Measurements from ENCODE around the gene ANO9.
"Not testable (repeated sequence)": the region's sequence is repeated elsewhere in the genome, so short reads cannot be mapped to it uniquely, and the experiment has no call there.

Gene ANO9

DNA sequence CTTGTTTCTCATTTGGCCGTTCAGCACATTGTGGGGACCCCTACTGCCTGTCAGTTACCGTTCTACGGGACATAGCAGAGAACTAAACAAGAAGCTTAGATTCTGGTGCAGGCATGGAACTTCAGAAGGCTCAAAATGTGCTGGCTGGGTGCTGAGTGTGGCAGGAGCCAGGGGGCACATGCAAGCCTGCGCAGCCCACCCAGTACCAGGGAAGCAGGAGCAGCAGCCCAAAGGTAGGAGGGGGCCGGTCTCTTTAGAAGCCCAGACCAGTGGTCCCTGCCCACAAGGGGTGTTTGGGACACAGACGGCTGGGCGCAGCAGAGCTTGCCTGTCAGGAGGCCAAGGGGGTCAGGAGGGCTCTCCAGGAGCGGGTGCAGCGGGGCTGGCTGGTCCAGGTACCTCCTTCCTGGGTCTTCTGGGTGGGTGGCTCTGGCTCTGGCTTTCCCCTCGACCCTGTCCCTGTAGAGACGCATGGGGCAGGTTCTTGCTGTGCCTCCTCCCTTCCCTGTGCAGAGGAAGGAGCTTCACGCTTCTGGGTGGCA lies 10.5 kb upstream of the ANO9 start:
- DNase-seq (ENCODE audit: low read depth in 2 of 2) = no peak

DNA sequence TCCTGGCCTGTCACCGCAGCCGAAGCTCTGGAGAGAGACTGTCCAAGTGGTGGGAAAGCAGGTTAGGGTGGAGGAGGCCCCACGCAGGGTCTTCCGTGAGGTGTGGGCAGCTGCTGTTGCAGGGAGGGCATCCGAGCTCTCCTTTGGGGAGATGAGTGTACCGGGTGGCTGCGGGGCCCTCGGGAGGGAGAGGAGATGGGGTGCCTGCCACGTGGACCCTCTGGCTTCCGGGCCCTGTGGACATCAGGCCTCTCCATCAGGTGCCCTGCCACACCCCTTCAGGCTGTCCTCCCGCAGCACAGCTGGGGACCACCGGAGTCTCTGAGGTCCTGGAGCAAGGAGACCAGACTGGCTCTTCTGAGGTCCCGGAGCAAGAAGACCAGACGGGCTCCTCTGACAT lies 9.9 kb upstream of the ANO9 start:
- no peak for DNase-seq (ENCODE audit: low read depth in 2 of 2)

DNA sequence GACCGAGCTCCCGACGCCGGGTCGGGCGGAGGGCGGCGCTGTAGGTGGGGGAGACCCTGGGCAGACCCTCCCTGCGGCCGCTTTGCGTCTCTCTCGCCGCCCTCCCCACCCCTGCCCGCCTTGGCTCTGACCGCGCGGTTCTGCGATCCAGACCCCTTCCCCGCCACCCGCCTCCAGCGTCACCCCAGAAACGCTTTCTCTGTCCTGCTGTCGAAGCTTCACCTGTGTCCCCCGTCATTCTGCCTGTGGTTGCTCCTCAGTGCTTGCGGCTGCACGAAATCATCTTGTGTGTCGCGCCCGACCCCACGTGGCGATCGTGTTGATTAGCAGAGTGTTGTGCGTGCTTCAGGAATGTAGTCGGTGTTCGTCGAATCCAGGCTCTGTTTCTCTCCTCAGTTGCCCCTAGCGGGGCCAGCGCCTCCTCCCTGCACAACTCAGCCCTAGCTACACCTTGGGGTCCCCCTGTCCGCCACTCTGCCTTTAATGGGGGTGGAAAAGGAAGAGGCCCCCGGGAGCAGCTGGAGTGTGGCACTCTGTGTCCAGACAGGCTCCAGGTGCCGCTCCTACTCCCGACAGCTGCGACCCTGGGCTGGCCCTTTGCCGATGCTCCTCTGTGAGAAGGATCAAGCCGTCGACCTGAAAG lies 9.1 kb upstream of the ANO9 start:
- peak; percentile 48 to 56 for DNase-seq (ENCODE audit: low read depth in 2 of 2)

DNA sequence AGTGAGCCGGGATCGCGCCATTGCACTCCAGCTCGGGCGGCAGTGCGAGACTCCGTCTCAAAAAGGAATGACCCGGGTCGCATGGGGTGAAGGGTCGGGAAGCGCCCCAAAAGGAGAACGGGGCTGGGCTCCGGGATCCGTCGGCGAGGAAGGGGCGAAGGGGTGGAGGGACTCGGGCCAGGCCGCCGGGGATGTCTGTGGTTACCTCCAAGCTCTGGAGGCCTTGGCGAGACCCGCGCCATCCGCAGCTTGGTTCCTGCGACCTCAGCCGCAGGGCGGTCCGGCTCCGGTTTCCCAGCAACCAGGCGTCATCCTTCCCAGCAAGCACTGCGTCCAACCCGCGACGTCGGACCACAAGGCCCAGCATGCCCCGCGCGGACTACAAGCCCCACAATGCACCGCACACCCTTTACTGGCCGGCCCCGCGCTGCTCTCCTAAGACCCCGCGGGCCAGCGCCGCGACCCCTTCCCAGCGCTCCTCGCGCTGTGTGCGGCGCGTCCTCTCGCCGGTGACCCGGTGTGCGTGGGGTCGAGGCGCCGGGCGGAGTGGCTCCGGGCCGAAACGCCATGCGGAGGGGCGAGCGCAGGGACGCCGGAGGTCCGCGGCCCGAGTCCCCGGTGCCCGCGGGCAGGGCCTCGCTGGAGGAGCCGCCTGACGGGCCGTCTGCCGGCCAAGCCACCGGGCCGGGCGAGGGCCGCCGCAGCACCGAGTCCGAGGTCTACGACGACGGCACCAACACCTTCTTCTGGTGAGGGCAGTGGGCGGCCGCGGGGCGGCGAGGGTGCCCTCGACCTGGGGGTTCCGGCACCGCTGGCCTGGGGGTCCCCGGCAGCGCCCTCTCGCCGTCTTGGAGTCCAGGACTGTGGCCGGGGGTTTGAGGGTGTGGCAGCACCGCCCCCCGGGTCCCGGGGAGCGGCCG lies 8.3 kb upstream of the ANO9 start, which contains the start of gene PTDSS2:
PTDSS2 (plus strand) TSS at position 391 of the 920 bp plus-strand sequence; CDS start at position 568, 177 bp downstream.
- DNase-seq (ENCODE audit: low read depth in 2 of 2) = peak; percentile 92 to 95

DNA sequence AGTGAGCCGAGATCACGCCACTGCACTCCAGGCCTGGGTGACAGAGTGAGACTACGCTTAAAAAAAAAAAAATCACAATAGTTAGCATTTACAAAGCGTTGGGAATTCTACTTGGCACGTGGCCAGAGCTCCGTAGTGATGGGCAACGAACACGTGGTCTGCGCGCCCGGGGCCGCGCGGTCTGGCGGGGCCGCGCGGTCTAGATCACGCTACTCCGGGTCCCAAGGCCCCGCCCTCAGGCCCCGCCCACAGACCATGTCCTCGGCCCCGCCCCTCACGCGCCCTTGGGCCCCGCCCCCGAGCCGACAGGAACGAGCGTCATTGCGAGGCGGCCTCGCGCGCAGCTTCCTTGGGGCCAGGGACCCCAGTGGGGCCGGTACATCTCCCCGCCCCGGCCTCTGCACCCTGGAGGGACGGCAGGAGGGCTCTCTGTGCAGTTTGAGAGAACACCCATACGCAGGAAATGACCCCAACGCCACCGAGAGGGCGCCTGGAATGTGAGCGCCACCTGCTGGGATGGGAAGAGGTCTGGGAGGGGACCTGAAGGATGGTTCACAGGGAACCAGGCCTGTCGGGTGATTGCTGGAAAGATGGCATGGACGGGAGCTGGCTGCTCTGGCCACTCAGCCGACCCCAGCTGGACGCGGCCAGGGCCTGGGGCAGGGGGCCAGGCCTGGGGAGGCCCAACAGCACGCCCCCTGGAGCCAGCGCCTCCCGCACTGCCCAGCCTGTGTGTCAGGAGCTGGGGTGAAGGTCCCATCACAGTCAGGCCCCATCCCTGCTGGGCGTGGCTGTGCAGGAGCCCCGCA lies 6.3 kb upstream of the ANO9 start:
- DNase-seq (ENCODE audit: low read depth in 2 of 2) = peak; percentile 98 to 99

DNA sequence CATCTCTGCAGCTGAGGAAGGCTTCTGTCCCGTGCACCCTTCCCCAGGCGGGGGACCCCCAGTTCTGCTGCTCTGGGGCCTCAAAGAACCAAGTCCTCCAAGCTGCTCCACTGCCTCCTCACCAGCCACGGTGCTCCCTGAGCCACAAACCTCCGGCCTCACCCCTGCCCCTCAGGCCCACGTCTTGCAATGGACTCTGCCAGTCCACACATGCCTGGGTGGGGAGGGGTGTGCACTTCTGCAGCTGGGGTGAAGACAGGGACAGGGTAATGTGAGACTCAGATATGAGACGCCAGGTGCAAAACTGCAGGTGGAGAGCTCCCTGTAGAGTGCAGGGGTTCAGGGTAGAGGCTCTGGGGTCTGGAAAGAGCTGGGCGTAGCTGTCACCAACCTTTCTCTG lies 5.1 kb upstream of the ANO9 start:
- no peak for DNase-seq (ENCODE audit: low read depth in 2 of 2)

DNA sequence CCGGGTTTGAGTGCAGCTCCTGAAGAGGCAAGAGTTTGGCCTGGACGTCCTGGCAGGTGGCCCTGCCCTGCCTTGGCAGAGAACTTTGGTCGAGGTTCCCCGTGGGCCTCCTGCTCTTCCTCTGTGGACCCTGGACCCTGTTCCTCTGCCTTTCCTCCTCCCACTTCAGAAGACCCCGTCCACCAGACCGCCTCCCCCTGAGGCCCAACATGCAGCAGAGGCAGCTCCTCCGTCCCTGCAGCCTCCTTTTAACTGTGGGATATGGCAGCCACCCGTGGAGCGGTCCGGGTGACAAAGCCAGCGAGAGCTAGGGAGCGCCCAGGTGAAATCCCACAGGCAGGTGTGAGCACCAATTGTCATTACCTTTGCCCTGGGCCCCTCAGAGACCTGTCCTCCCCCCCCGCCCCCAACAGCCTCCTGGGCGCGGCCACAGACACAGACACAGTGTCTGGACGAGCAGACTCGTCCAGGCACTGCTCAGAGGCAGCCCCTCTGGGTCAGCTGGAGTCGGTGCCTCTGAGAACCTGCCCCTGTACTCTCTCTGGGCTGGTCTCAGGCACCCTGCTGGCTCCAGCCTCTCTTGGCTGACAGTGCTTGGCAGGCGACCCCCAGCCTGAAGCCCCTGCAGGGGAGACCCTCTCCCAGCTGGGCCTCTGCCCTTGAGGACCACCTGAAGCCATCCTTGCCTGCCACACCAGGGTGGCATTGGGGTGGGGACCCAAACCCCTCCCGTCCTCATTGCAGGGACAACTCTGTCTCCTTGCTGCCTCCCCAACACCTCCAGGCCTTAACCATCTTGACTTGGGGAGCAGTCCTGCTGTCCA lies 4.2 kb upstream of the ANO9 start:
- DNase-seq (ENCODE audit: low read depth in 2 of 2) = no peak

DNA sequence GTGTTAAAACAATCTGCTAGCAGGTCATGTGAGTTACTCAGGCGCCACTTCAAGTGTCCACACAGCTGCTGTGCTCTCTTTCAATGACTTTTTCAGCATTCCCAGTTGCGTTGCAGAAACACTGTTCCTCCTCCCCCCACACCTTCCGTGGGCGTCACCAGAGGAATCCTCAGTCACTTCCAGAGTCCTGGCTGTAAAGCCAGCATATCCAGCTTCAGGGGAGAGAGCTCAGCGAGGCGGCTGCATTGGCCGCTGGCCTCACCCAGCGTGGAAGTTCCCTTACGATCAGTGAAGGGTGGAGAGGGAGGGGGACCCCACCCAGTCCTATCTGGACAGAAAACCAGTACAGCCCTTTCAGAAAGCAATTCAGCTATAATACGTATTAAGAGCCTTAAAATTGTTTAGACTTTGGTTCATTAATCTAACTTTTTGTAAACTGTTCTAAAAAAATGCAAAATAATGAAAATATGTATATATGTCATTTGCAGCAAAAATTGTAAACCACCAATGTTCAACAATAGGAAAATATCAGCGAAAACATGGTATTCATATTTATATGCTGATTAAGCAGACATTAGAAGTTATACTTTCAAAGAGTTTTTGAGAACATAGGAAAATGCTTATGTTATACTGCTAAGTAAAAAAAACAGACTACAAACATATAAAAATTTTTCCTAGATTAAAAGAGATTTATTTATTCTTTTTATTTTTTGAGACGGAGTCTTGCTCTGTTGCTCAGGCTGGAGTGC lies 2.8 kb upstream of the ANO9 start:
- DNase-seq (ENCODE audit: low read depth in 2 of 2) = no peak

DNA sequence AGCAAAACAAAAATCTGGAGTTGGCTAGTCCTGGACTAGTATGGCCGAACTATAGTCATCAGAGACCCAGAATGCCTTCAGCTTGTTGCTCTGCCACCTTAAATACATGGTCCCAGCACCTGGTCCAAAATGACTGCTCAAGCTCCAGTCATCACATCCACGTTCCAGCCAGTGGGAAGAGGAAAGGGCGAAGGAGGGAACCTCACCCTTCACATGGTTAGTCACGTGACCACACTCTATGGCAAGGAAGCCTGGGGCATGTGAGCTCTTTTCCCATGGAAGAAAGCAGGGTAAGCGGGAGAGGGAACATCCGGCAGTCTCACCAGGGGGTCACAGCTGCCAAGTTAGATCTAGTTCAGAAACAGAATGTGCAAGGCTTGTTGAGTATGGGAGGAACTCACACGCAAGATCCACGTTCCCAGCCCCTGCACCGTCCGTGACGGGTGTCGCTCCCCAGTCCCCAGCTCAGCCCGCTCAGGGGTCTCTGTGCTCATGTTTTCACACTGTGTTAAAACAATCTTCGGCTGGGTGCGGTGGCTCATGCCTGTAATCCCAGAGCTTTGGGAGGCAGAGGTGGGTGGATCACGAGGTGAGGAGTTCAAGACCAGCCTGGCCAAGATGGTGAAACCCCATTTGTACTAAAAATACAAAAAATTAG lies 1.9 kb upstream of the ANO9 start:
- DNase-seq (ENCODE audit: low read depth in 2 of 2) = no peak

DNA sequence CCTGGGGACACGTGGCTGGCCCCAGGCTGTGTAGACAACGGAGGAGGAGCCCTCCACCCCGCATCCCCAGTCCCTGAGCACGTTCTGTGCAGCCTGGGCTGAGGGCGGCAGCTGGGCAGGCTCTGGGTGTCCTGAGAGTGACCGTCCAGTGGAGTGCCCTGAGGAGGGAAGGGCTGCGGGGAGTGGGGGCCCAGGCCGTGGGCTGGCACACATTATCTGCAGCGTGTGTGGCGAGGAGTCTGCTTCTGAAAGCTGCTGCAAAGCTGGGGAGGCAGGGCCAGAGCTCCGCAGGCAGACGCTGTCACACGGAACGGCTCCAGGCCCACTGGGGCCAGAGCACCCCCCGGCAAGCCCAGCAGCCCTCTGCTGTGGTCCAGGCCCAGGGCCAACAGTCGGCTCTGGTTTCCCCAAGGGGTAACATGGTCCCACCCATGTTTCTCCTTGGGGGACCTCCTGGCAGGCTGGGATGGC lies 835 bp upstream of the ANO9 start:
- DNase-seq (ENCODE audit: low read depth in 2 of 2) = no peak

DNA sequence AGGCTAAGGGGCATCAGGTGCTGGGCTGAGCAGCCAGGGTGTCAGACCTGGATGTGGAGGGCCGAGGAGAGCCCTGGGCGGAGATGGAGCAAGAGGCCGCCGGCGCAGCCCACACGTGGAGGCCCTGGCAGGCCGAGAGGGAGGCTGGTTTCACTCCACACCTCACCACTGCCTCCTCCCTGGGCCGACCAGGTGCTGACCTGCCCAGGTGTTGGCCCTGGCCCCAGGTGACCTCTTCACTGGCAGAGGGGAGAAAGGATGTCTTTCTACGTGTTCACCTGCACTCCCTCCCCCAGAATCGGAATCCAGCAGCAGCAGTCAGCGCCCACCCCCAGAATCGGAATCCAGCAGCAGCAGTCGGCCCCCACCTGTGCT lies 781 bp downstream of the ANO9 start:
- DNase-seq (ENCODE audit: low read depth in 2 of 2) = no peak

DNA sequence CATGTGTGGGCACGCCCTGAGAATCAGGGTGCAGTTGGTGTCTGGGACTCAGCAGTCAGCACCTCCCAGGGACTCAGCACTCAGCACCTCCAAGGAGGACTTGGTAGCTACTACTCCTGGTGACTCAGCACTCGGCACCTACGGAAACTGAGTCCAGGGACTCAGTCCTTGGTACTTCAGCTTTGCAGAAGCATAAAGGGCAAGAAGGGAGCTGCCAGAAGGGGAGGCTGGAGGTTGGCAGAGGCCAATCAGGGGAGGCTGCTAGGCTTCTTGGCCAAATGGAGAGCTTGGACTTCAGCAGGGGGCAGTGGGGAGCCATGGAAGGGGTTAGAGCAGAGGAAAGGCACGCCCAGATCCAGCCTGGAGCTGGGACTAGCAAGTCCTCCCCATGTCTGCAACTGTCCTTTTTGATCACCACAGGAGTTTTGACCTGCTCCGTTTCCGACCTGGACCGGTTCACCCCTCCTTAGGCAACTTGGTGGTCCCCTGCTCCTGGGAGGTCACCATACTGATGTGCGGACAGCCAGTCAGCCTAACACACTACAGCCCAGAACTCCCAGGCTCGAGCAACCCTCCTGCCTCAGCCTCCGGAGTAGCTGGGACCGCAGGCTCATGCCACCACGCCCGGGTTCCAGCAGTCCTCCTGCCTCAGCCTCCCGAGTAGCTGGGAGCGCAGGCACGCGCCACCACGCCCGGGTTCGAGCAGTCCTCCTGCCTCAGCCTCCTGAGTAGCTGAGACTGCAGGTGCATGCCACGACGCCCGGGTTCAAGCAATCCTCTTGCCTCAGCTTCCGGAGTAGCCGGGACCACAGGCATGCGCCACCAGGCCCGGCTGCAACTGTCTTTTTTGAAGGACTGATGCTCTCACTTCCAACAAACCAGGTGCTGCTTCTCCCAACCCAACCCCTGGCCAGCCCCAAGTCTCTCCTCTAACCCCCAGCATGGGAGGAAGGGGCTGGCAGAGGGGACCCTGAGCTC lies 1.5 kb downstream of the ANO9 start:
- no peak for DNase-seq (ENCODE audit: low read depth in 2 of 2)

DNA sequence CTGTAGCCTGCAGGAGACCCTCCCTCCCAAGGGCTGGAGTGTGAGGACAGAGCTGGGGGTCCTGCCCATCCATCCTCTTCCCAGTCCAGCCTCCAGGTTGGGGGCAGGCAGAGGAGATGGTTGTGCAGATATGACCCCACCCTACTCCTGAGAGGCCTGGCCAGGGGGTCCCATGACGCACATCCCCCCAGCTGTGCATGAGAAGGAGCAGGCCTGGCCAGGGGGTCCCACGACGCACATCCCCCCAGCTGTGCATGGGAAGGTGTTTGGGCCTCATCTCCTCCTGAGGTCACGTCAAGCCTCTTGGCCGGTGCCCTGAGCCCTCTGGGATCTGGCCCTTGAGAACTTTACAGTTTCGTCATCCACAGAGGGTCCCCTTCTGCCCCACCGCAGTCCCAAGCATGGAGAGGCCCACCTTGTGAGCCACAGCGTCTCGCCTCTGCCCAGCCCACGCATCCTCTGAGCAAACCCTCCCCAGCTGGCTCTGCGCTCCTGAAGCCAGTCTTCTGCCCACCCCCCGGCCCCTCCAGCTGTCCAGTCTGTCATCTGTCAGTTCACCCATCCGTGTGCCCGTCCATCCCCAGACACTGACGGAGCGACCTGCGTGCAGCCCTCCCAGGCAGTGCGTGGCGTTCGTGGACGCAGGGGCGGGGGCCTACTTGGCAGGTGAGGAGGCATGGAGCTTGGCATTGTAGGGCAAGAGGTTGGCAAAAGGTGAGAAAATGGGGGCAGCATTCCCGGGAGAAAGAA lies 2.3 kb downstream of the ANO9 start:
- no peak for DNase-seq (ENCODE audit: low read depth in 2 of 2)

DNA sequence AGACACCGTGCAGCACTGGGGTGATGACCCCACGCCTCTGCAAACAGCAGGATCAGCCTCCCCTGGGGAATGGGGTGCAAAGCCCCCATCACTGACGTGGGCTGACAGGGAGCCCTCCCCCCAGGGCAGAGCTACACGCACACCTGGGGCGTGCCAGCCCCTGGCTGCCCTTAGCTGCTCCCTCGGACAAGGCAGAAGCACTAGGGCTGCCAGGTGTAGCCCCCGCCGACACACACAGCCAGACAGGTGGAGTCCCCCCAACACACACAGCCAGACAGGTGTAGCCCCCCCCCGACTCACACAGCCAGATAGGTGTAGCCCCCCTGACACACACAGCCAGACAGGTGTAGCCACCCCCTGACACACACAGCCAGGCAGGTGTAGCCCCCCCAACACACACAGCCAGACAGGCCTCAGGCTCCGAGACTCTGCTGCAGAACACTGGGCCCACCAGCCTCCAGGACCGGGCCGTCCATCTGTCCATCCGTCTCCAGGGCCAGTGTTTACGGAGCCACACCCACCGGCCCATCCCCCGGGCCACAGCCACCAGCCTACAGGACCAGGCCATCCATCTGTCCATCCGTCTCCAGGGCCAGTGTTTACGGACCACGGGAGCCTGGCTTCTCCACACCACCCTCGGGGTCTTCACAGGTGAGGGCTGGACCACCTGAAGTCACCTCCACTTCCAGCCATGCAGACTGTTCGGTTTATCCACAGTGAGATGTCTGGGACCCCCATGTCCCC lies 3.5 kb downstream of the ANO9 start:
- DNase-seq (ENCODE audit: low read depth in 2 of 2) = no peak

DNA sequence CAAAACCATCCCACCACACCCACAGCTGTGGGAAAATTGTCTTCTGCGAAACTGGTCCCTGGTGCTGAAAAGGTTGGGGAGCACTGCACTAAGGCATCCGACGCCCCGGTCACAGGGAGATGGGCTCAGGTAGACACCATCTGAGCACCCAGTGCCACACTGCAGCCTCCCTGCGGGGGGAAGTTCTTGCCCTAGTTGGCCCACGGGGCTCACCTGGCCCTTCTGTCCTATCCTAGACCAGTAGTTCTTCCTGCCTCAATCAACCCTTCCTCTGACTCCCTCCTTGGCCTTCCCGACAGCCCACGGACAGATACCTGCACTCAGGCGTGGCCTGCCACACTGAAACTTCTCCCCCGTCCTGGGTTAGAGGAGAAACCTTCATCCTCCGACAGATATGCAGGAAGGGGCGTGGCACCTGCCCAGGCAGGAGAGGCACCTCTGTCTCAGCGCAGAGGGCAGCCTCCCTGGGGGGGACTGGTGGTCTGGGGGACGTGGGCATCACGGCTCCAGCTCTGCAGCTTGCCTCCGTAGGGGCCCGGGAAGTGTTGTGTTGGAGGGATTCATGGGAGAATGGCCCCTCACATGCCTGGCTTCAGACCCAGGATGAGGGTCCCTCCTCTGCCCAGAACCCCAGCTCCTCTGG lies 4.5 kb downstream of the ANO9 start:
- DNase-seq (ENCODE audit: low read depth in 2 of 2) = no peak

DNA sequence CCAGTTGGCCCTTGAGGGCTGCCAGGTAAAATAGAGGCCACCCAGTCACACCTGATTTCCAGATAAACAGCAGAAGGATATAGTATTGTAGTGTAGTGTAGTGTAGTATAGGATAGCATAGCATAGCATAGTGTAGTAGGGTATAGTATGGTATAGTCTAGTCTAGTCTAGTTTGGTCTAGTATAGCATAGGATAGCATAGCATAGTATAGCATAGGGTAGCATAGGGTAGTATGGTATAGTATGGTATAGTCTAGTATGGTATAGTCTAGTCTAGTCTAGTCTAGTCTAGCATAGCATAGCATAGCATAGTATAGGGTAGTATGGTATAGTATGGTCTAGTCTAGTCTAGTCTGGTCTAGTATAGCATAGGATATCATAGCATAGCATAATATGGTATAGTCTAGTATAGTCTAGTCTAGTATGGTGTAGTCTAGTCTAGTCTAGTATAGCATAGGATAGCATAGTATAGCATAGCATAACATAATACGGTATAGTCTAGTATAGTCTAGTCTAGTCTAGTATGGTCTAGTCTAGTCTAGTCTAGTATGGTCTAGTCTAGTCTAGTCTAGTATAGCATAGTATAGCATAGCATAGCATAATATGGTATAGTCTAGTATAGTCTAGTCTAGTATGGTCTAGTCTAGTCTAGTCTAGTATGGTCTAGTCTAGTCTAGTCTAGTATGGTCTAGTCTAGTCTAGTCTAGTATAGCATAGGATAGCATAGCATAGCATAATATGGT lies 6.6 kb downstream of the ANO9 start:
- not testable (repeated sequence) for DNase-seq (ENCODE audit: low read depth in 2 of 2)

All from stimulated activated CD8-positive, alpha-beta memory T cell treated with anti-CD3 and anti-CD28 coated beads, Interleukin-2, amount 100 ng/mL, for 48 hours (primary cell).